GM12892 (cell line): Measurements from ENCODE around the gene TKFC.

Source experiments
- POLR2A ChIP-seq: IDR thresholded peaks from 2 replicates; pipeline ENCODE4 v1.6.1; 2011; ENCODE audit warnings: low read depth, low read length, control low read depth
- POLR2AphosphoS5 ChIP-seq: IDR thresholded peaks from 2 replicates; pipeline ENCODE4 v1.6.1; 2011; ENCODE audit warnings: low read depth, low read length, control low read depth
- TAF1 ChIP-seq: IDR thresholded peaks from 2 replicates; pipeline ENCODE4 v1.6.1; 2011; ENCODE audit warnings: low read depth, mild to moderate bottlenecking, control low read depth, low read length, borderline replicate concordance

DNA sequence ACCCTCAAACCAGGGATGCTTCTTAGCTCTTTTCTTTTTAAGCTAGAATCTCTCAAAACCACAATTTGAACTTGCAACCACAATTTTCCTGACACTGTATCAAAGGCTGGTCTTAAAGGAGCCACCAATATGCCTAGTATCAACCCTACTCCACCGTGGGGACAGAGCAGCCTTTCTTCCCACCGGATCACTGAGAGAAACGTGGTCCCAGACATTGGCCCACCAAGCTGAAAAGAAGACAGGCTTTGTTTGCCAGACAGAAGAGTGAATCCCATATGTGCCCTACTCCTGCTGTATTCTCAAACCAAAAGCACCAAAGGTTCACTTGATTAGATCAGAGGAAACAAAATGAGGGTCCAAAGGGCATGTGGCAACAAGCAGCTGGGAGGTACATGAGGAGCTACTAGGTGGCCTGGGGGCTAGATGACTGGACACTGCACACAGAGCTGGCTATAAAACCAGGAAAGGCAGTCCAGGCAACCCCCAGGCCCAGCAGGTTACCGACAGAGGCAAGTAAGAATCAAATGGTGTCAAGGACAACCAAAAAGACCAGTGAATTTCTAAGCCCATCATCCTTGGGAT, 34.3 kb upstream of the TKFC start:
- TF ChIP-seq POLR2AphosphoS5 (peak; percentile 43), POLR2A (no peak), TAF1 (no peak)
